Measurements from ENCODE around the gene ARSH.

GRCh38 chrX:3006495-3006894, at the start of gene ARSH:
- TF ChIP-seq POLR2AphosphoS5 (IDR thresholded peaks at IDR 0.05; ENCODE audit: low read depth, low read length) (no peak), CTCF (IDR thresholded peaks at IDR 0.05 in 2 of 3, conservative IDR thresholded peaks at IDR 0.05 in 1 of 3; ENCODE audit: borderline replicate concordance in 1 of 3, insufficient read depth in 1 of 3, low read depth in 2 of 3, low read length in 2 of 3) (no peak), POLR2A (IDR thresholded peaks at IDR 0.05; ENCODE audit: borderline replicate concordance, extremely low read depth, insufficient read depth, insufficient read length) (no peak), EZH2phosphoT487 (IDR thresholded peaks at IDR 0.05; ENCODE audit: borderline replicate concordance) (no peak), RAD21 (IDR thresholded peaks at IDR 0.05; ENCODE audit: low read depth) (no peak)
- TF ChIP-seq, protein P1, sequence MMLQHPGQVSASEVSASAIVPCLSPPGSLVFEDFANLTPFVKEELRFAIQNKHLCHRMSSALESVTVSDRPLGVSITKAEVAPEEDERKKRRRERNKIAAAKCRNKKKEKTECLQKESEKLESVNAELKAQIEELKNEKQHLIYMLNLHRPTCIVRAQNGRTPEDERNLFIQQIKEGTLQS (IDR thresholded peaks at IDR 0.05): no peak
